Endothelial cell of umbilical vein (primary cell): ENCODE data around the gene PPA2. TPM values are rescaled to one million over a fixed set of nuclear protein-coding genes. Genes with fewer than 3 reads are reported as not detected.

ENCODE experiments used
- BruUV-seq: library from RNA; stranded (reverse); fragments of 400-500 nt; replicated peaks from 2 replicates; lab custom pipeline; 2021; lab: Mats Ljungman, UMichigan
- CTCF ChIA-PET: fragments of 300-600, 350-600 bp; sonication (Branson Sonifier 250); formaldehyde crosslinking; loops from one replicate; lab custom pipeline; 2021; ENCODE audit warnings: antibody characterized with exemption, inconsistent platforms; lab: Charles Lee
- POLR2A ChIA-PET: fragments of 300-600, 350-600 bp; sonication (Branson Sonifier 250); formaldehyde crosslinking; loops from one replicate; lab custom pipeline; 2021; ENCODE audit warnings: antibody characterized with exemption, inconsistent platforms; lab: Charles Lee
- DNase-seq: peaks from one replicate; pipeline ENCODE4 v3.0.0-alpha.2; 2011; ENCODE audit warnings: low read depth, low spot score
- FAIRE-seq: peaks from 2 replicates; lab custom pipeline; 2011; peaks lifted over from hg19 to GRCh38; lab: Jason Lieb, UNC
- H2AFZ ChIP-seq: 2 replicates; pipeline ENCODE4 v1.6.0; 2012; ENCODE audit warnings: low read depth, low read length, control low read depth, inconsistent platforms
- H3K27ac ChIP-seq: 2 replicates; pipeline ENCODE4 v1.5.1; 2011; ENCODE audit warnings: low read depth, mild to moderate bottlenecking, control low read depth, low read length, moderate library complexity; ENCODE audit not compliant: insufficient read depth
- H3K27me3 ChIP-seq, 2 experiments: 2 replicates each; pipeline versions ENCODE4 v1.6.0 to v1.6.1; 2011; ENCODE audit warnings: low read length in 2 of 2, mixed read lengths in 1 of 2; ENCODE audit not compliant: control insufficient read depth in 2 of 2, insufficient read depth in 2 of 2
- H3K36me3 ChIP-seq, 2 experiments: 2 replicates in 1 of 2; 3 replicates in 1 of 2; pipeline ENCODE4 v1.5.1; 2011; ENCODE audit warnings: low read length in 2 of 2, mild to moderate bottlenecking in 1 of 2, moderate library complexity in 1 of 2; ENCODE audit not compliant: control insufficient read depth in 2 of 2, insufficient read depth in 2 of 2; ENCODE audit errors: extremely low read depth in 1 of 2
- H3K4me1 ChIP-seq: 3 replicates; pipeline ENCODE4 v1.5.1; 2011; ENCODE audit warnings: mild to moderate bottlenecking, low read length; ENCODE audit not compliant: control insufficient read depth, insufficient read depth; ENCODE audit errors: extremely low read depth
- H3K4me2 ChIP-seq: 2 replicates; pipeline ENCODE4 v1.6.1; 2011; ENCODE audit warnings: low read length, control low read depth, mixed read lengths; ENCODE audit not compliant: insufficient read depth
- H3K4me3 ChIP-seq, 3 experiments: fragments of 200-600 bp in 1 of 3; sonication (generic), shearing (Covaris generic) in 1 of 3; replicated peaks in 1 of 3; 2 replicates each; pipeline ENCODE4 v1.5.1; 2011 to 2016; ENCODE audit warnings: control low read depth in 3 of 3, low read length in 3 of 3, mild to moderate bottlenecking in 2 of 3, inconsistent platforms in 1 of 3, low read depth in 1 of 3, moderate library complexity in 1 of 3; ENCODE audit not compliant: insufficient read depth in 1 of 3
- H3K79me2 ChIP-seq: 2 replicates; pipeline ENCODE4 v1.6.0; 2012; ENCODE audit warnings: low read length, inconsistent platforms; ENCODE audit not compliant: control insufficient read depth, insufficient read depth
- H3K9ac ChIP-seq: replicated peaks from 2 replicates; pipeline ENCODE3; 2011; ENCODE audit warnings: low read length, control low read depth; ENCODE audit not compliant: insufficient read depth; ENCODE audit errors: extremely low read depth
- H3K9me1 ChIP-seq: replicated peaks from 3 replicates; pipeline ENCODE4 v1.6.0; 2011; ENCODE audit warnings: mild to moderate bottlenecking, low read length; ENCODE audit not compliant: control insufficient read depth, insufficient read depth; ENCODE audit errors: extremely low read depth
- H3K9me3 ChIP-seq: replicated peaks from 2 replicates; pipeline ENCODE4 v1.5.1; 2012; ENCODE audit warnings: low read length, inconsistent platforms; ENCODE audit not compliant: control insufficient read depth, insufficient read depth
- H4K20me1 ChIP-seq: replicated peaks from 2 replicates; pipeline ENCODE3; 2011; ENCODE audit warnings: mild to moderate bottlenecking, low read length; ENCODE audit not compliant: control insufficient read depth, insufficient read depth; ENCODE audit errors: extremely low read depth
- CTCF ChIP-seq, 2 donors: IDR thresholded peaks; 1 replicate in 1 of 2; 2 replicates in 1 of 2; pipeline ENCODE4 v1.5.1; 2011; ENCODE audit warnings: low read length in 2 of 2, mild to moderate bottlenecking in 2 of 2, moderate library complexity in 2 of 2, control low read depth in 1 of 2, inconsistent platforms in 1 of 2, low read depth in 1 of 2; ENCODE audit not compliant: insufficient read depth in 1 of 2; ENCODE audit errors: extremely low read depth in 1 of 2
- EZH2 ChIP-seq: IDR thresholded peaks from 2 replicates; pipeline ENCODE4 v1.6.1; 2012; ENCODE audit warnings: borderline replicate concordance, low read depth, mild to moderate bottlenecking, moderate library complexity, low read length, inconsistent platforms; ENCODE audit not compliant: severe bottlenecking
- FOS ChIP-seq: IDR thresholded peaks from 2 replicates; pipeline ENCODE4 v1.6.1; 2011; ENCODE audit warnings: mild to moderate bottlenecking, low read length, moderate library complexity, borderline replicate concordance; ENCODE audit not compliant: insufficient read depth
- GATA2 ChIP-seq: IDR thresholded peaks from 2 replicates; pipeline ENCODE4 v1.7.0; 2011; ENCODE audit warnings: low read depth, mild to moderate bottlenecking, moderate library complexity, mixed read lengths, low read length; ENCODE audit not compliant: insufficient read length, insufficient read depth
- JUN ChIP-seq: IDR thresholded peaks from 2 replicates; pipeline ENCODE4 v1.6.1; 2011; ENCODE audit warnings: borderline replicate concordance, low read depth; ENCODE audit not compliant: insufficient read length, insufficient read depth
- MAX ChIP-seq: IDR thresholded peaks from 2 replicates; pipeline ENCODE4 v1.6.1; 2011; ENCODE audit not compliant: insufficient read depth, insufficient read length
- MYC ChIP-seq: IDR thresholded peaks from one replicate; pipeline ENCODE4 v1.6.1; 2011; ENCODE audit warnings: mild to moderate bottlenecking, low read depth, low read length
- POLR2A ChIP-seq: IDR thresholded peaks from 2 replicates; pipeline ENCODE4 v1.6.1; 2012; ENCODE audit warnings: low read depth, mild to moderate bottlenecking, control low read depth, low read length
- POLR2AphosphoS5 ChIP-seq: IDR thresholded peaks from 2 replicates; pipeline ENCODE4 v1.6.1; 2012; ENCODE audit warnings: low read depth, mild to moderate bottlenecking, control low read depth, low read length, moderate library complexity; ENCODE audit not compliant: insufficient read depth
- dilution Hi-C: fragments of 300-500 bp; cut with MboI; formaldehyde crosslinking; loops from one replicate; pipeline ENCODE4 v1.15.0; 2019; ENCODE audit warnings: low sequenced_read_pairs; ENCODE audit not compliant: extremely low pct_ligation_motif_present
- intact Hi-C: fragments of 100-400 bp; cut with micrococcal nuclease; formaldehyde crosslinking; loops from one replicate; pipeline ENCODE4 v1.10.0; 2022
- polyA plus RNA-seq, 4 experiments: library from polyadenylated mRNA; depleted of rRNA in 3 of 4; stranded (reverse) in 3 of 4; unstranded in 1 of 4; fragments of >200 nt; gene quantifications; 2 replicates each; pipeline versions ENCODE4 v1.2.1 to v1.2.3, GENCODE V29; 2011 to 2012; ENCODE audit warnings: missing spikeins in 1 of 4
- total RNA-seq: library from RNA; stranded (reverse); gene quantifications from 2 replicates; pipeline ENCODE4 v1.2.3, GENCODE V29; 2021

PPA2 gene
- total and polyA plus RNA-seq, 2 donors (not counting 3 experiments of a cell fraction or from before 2014, with no cell fraction given) = 30.4 to 58.7 TPM

- POLR2A ChIA-PET = no interaction called here
- TF ChIP-seq FOS (no peak), GATA2 (no peak), CTCF (IDR thresholded peaks at IDR 0.05; ENCODE audit: extremely low read depth in 1 of 2, insufficient read depth in 1 of 2, low read depth in 1 of 2, low read length in 2 of 2) (no peak), MYC (no peak), JUN (no peak), POLR2AphosphoS5 (no peak), MAX (no peak), EZH2 (no peak), POLR2A (no peak)
- H3K27me3 ChIP-seq = no peaks in the 10 kb centered on the region
- H3K4me1 ChIP-seq = no peaks in the 10 kb centered on the region
- H3K9ac ChIP-seq = no peak overlapping the region
- no TSS peak for BruUV-seq
- H3K9me1 ChIP-seq = no peaks in the 10 kb centered on the region
- CTCF ChIA-PET = no interaction called here
- H3K9me3 ChIP-seq = no peaks in the 10 kb centered on the region
- no peak overlapping the region for H3K4me3 ChIP-seq
- no peaks in the 10 kb centered on the region for H4K20me1 ChIP-seq
- H2AFZ ChIP-seq = no peak overlapping the region
- no peaks in the 10 kb centered on the region for H3K79me2 ChIP-seq
- DNase-seq (no peak), FAIRE-seq (no peak)
- H3K4me2 ChIP-seq = no peak overlapping the region
- dilution Hi-C loops (no loop called here), intact Hi-C loops (no loop called here)
- H3K27ac ChIP-seq = no peak overlapping the region
- H3K36me3 ChIP-seq = no peaks in the 10 kb centered on the region
Observed at GRCh38 chr4:105346869-105347268, 127.0 kb downstream of the PPA2 start.
